Thyroid gland (tissue), 4 donors: ENCODE results near the gene PTPN13. TPM values are rescaled to one million over a fixed set of nuclear protein-coding genes. Genes with fewer than 3 reads are reported as not detected.

Experiments
- DNase-seq, 2 donors: peaks; one replicate each; pipeline ENCODE4 v3.0.0-alpha.2; 2019
- H3K27ac ChIP-seq, 3 donors: fragments of 200-600 bp; sonication (generic); 1 replicate in 2 of 3; 2 replicates in 1 of 3; pipeline ENCODE4 v1.5.1; 2016 to 2019; ENCODE audit warnings: mild to moderate bottlenecking in 1 of 3, moderate library complexity in 1 of 3
- H3K27me3 ChIP-seq: fragments of 200-600 bp; sonication (generic); one replicate; pipeline ENCODE4 v1.5.1; 2019
- H3K36me3 ChIP-seq, 2 donors: fragments of 200-600 bp; sonication (generic); one replicate each; pipeline ENCODE4 v1.5.1; 2016 to 2019
- H3K4me1 ChIP-seq, 2 donors: fragments of 200-600 bp; sonication (generic); one replicate each; pipeline ENCODE4 v1.5.1; 2017 to 2019
- H3K4me3 ChIP-seq, 3 donors: fragments of 200-600 bp; sonication (generic); replicated peaks in 1 of 3; 1 replicate in 2 of 3; 2 replicates in 1 of 3; pipeline ENCODE4 v1.5.1; 2016; ENCODE audit warnings: mild to moderate bottlenecking in 1 of 3
- H3K9me3 ChIP-seq: fragments of 200-600 bp; sonication (generic); one replicate; pipeline ENCODE4 v1.5.1; 2017
- CTCF ChIP-seq, 6 experiments: fragments of 200-600 bp in 3 of 6; fragments of 450-650 bp in 3 of 6; sonication (generic) in 3 of 6; IDR thresholded peaks; one replicate each; pipeline ENCODE4 v1.5.1; 2016 to 2019; ENCODE audit warnings: antibody characterized with exemption in 6 of 6, mild to moderate bottlenecking in 2 of 6, inconsistent platforms in 1 of 6, moderate library complexity in 1 of 6
- POLR2A ChIP-seq, 2 donors: fragments of 450-650 bp; IDR thresholded peaks; one replicate each; pipeline ENCODE4 v1.6.1; 2017; ENCODE audit warnings: antibody characterized with exemption in 2 of 2, mild to moderate bottlenecking in 2 of 2, moderate library complexity in 1 of 2
- WGBS, 2 donors: methylation state at CpG; one replicate each; pipeline ENCODE4 v1.1.5; 2017; 5-methylcytosine and 5-hydroxymethylcytosine counted together
- intact Hi-C: fragments of 100-400 bp; cut with DNase I; formaldehyde crosslinking; loops from one replicate; pipeline ENCODE4 v1.15.1; 2023
- total RNA-seq, 4 donors: library from RNA; depleted of rRNA; stranded (reverse); fragments of >200 nt; gene quantifications; one replicate each; pipeline ENCODE4 v1.2.3, GENCODE V29; 2016

Gene PTPN13
- total RNA-seq, 4 donors from 2014 or later = 49.7 to 89.5 (median 64.0) TPM

- DNase-seq = no peak
- intact Hi-C loops = no loop called here
- H3K4me1 ChIP-seq = no peaks in the 10 kb centered on the region
- H3K36me3 ChIP-seq = no peaks in the 10 kb centered on the region
- no peaks in the 10 kb centered on the region for H3K27me3 ChIP-seq
- WGBS, 2 donors = 88 to 95% methylated on average over 1 of the region's 1 CpG
- TF ChIP-seq POLR2A (IDR thresholded peaks at IDR 0.05) (no peak), CTCF (IDR thresholded peaks at IDR 0.05) (no peak)
- no peak overlapping the region for H3K4me3 ChIP-seq
- no peak overlapping the region for H3K27ac ChIP-seq
- no peaks in the 10 kb centered on the region for H3K9me3 ChIP-seq
Measured at GRCh38 chr4:86664959-86665358, 70.8 kb downstream of the PTPN13 start.

GRCh38 chr4:86670298-86670697, 76.2 kb downstream of the PTPN13 start:
- WGBS, 2 donors = 89 to 95% methylated on average over 1 of the region's 1 CpG
- no peak for TF ChIP-seq CTCF (IDR thresholded peaks at IDR 0.05)
- TF ChIP-seq POLR2A (IDR thresholded peaks at IDR 0.05) = no peak
- no peaks in the 10 kb centered on the region for H3K36me3 ChIP-seq
- DNase-seq = no peak
- H3K27me3 ChIP-seq = no peaks in the 10 kb centered on the region
- H3K9me3 ChIP-seq = no peaks in the 10 kb centered on the region
- no peak overlapping the region for H3K27ac ChIP-seq
- H3K4me3 ChIP-seq = no peak overlapping the region
- peaks cover 0 to 3% of the 10 kb centered on the region in 2 donors for H3K4me1 ChIP-seq
- intact Hi-C loops = no loop called here

- TF ChIP-seq CTCF (IDR thresholded peaks at IDR 0.05) = no peak
- no peak for TF ChIP-seq POLR2A (IDR thresholded peaks at IDR 0.05)
- no peaks in the 10 kb centered on the region for H3K27me3 ChIP-seq
- H3K36me3 ChIP-seq = no peaks in the 10 kb centered on the region
- H3K27ac ChIP-seq = no peak overlapping the region
- H3K4me1 ChIP-seq = peaks cover 0 to 3% of the 10 kb centered on the region in 2 donors
- WGBS, 2 donors = 92 to 97% methylated on average over 2 of the region's 2 CpGs
- no peak overlapping the region for H3K4me3 ChIP-seq
- intact Hi-C loops = no loop called here
- H3K9me3 ChIP-seq = no peaks in the 10 kb centered on the region
- no peak for DNase-seq
Measured at GRCh38 chr4:86670756-86671155, 76.6 kb downstream of the PTPN13 start.

- DNase-seq = no peak
- Histone ChIP-seq H3K4me1 (peaks cover 0 to 3% of the 10 kb centered on the region in 2 donors), H3K27ac (no peak overlapping the region), H3K9me3 (no peaks in the 10 kb centered on the region), H3K36me3 (no peaks in the 10 kb centered on the region), H3K4me3 (no peak overlapping the region), H3K27me3 (no peaks in the 10 kb centered on the region)
- intact Hi-C loops = no loop called here
- TF ChIP-seq POLR2A (IDR thresholded peaks at IDR 0.05) = no peak
- no peak for TF ChIP-seq CTCF (IDR thresholded peaks at IDR 0.05)
- WGBS, 2 donors = 84 to 88% methylated on average over 1 of the region's 1 CpG
Measured at GRCh38 chr4:86675548-86675947, 81.4 kb downstream of the PTPN13 start.

- 88 to 90% methylated on average over 2 of the region's 2 CpGs for WGBS, 2 donors
- intact Hi-C loops = no loop called here
- H3K27ac ChIP-seq = no peak overlapping the region
- H3K9me3 ChIP-seq = no peaks in the 10 kb centered on the region
- no peak overlapping the region for H3K4me3 ChIP-seq
- no peaks in the 10 kb centered on the region for H3K27me3 ChIP-seq
- H3K4me1 ChIP-seq = no peaks in the 10 kb centered on the region
- no peak for DNase-seq
- TF ChIP-seq CTCF (IDR thresholded peaks at IDR 0.05) = no peak
- TF ChIP-seq POLR2A (IDR thresholded peaks at IDR 0.05) = no peak
- no peaks in the 10 kb centered on the region for H3K36me3 ChIP-seq
Measured at GRCh38 chr4:86678796-86679195, 84.7 kb downstream of the PTPN13 start.
